Activated CD4-positive, CD25-positive, alpha-beta regulatory T cell treated with anti-CD3 and anti-CD28 coated beads, Interleukin-2, amount 50 U/mL, for 72 hours (primary cell): Measurements from ENCODE around the gene ARL6IP4.

Experiments used
- DNase-seq: peaks from one replicate; pipeline ENCODE4 v3.0.0; 2021

The ARL6IP4 gene

GRCh38 chr12:122959566-122960192 is 20.8 kb upstream of the ARL6IP4 start:
- no peak for DNase-seq

- no peak for DNase-seq
Observed at GRCh38 chr12:122960193-122960569, 20.3 kb upstream of the ARL6IP4 start.

GRCh38 chr12:122961531-122962329 is 18.8 kb upstream of the ARL6IP4 start:
- no peak for DNase-seq

GRCh38 chr12:122963941-122964265 is 16.6 kb upstream of the ARL6IP4 start:
- DNase-seq: no peak

GRCh38 chr12:122964439-122965257 is 15.8 kb upstream of the ARL6IP4 start:
- no peak for DNase-seq

GRCh38 chr12:122965321-122965751 is 15.1 kb upstream of the ARL6IP4 start:
- no peak for DNase-seq

- peak; percentile 91 for DNase-seq
Observed at GRCh38 chr12:122965851-122966742, 14.4 kb upstream of the ARL6IP4 start, which contains the start of gene ABCB9. Gene ABCB9 (minus strand): TSS chr12:122966463. CDS start chr12:122960235, 6,228 bp downstream.

- DNase-seq: no peak
Observed at GRCh38 chr12:122966743-122967550, 13.5 kb upstream of the ARL6IP4 start.

GRCh38 chr12:122968104-122968503 is 12.4 kb upstream of the ARL6IP4 start:
- DNase-seq: no peak

GRCh38 chr12:122969676-122970075 is 10.8 kb upstream of the ARL6IP4 start:
- DNase-seq: no peak

- peak; percentile 98 for DNase-seq
Observed at GRCh38 chr12:122974274-122974891, 6.1 kb upstream of the ARL6IP4 start.

- peak; percentile 88 for DNase-seq
Observed at GRCh38 chr12:122974892-122975789, 5.3 kb upstream of the ARL6IP4 start, which contains the start of gene OGFOD2. Gene OGFOD2 (plus strand): TSS chr12:122975244. CDS start chr12:122975252, 8 bp downstream.

GRCh38 chr12:122975790-122976647 is 4.5 kb upstream of the ARL6IP4 start:
- no peak for DNase-seq

GRCh38 chr12:122976648-122976975 is 3.9 kb upstream of the ARL6IP4 start:
- no peak for DNase-seq

- no peak for DNase-seq
Observed at GRCh38 chr12:122977153-122977552, 3.3 kb upstream of the ARL6IP4 start.

- DNase-seq: no peak
Observed at GRCh38 chr12:122977655-122978392, 2.7 kb upstream of the ARL6IP4 start.

- DNase-seq: peak; percentile 26
Observed at GRCh38 chr12:122978507-122978955, 1.9 kb upstream of the ARL6IP4 start.
